ENCODE results near the gene MRNIP.

DNA sequence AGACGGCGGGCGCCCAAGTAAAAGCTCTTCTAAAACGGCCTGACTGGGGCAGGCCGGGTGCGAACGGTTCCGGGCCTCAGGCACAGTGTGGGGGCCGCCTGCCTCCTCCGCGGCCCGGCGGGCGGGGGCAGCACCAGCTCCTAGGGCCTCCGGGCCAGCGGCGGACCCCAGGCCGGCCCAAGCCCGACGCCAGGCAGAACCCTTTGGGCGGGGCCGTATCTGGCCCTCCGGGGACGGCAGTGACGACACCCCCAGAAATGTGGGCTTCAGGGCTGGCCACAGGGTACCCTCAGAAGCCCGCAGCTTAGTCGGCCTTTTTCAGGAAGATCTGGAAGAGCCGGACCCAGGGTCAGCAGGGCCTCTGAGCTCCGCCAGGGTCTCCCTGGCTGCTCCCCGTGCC is 60.9 kb downstream of the MRNIP start:
- TF ChIP-seq, protein P1, sequence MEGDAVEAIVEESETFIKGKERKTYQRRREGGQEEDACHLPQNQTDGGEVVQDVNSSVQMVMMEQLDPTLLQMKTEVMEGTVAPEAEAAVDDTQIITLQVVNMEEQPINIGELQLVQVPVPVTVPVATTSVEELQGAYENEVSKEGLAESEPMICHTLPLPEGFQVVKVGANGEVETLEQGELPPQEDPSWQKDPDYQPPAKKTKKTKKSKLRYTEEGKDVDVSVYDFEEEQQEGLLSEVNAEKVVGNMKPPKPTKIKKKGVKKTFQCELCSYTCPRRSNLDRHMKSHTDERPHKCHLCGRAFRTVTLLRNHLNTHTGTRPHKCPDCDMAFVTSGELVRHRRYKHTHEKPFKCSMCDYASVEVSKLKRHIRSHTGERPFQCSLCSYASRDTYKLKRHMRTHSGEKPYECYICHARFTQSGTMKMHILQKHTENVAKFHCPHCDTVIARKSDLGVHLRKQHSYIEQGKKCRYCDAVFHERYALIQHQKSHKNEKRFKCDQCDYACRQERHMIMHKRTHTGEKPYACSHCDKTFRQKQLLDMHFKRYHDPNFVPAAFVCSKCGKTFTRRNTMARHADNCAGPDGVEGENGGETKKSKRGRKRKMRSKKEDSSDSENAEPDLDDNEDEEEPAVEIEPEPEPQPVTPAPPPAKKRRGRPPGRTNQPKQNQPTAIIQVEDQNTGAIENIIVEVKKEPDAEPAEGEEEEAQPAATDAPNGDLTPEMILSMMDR (IDR thresholded peaks at IDR 0.05), result no peak
- TF ChIP-seq POLR2A (IDR thresholded peaks at IDR 0.05), result no peak

All from lower leg skin (tissue), 3 donors.